Kidney (tissue), 14 donors: ENCODE results near the gene CPVL. TPM values are rescaled to one million over a fixed set of nuclear protein-coding genes. Genes with fewer than 3 reads are reported as not detected.

Experiments
- DNase-seq, 5 donors: peaks; one replicate each; pipeline ENCODE4 v3.0.0-alpha.2; 2013 to 2020
- FAIRE-seq: peaks from 2 replicates; lab custom pipeline; 2012; peaks lifted over from hg19 to GRCh38; lab: Jason Lieb, UNC
- H3K27ac ChIP-seq, 2 donors: one replicate each; pipeline ENCODE4 v1.7.0; 2013; ENCODE audit warnings: low read depth in 2 of 2, low read length in 2 of 2, inconsistent platforms in 1 of 2
- H3K27me3 ChIP-seq: one replicate; pipeline ENCODE4 v1.7.1; 2013; ENCODE audit warnings: low read length, inconsistent platforms; ENCODE audit not compliant: control insufficient read depth, insufficient read depth
- H3K36me3 ChIP-seq, 3 donors: one replicate each; pipeline versions ENCODE4 v1.7.0 to v1.7.1; 2013; ENCODE audit warnings: low read length in 3 of 3, control low read depth in 1 of 3, inconsistent platforms in 1 of 3; ENCODE audit not compliant: insufficient read depth in 3 of 3, control insufficient read depth in 2 of 3
- H3K4me1 ChIP-seq, 3 donors: one replicate each; pipeline versions ENCODE4 v1.7.0 to v1.7.1; 2013; ENCODE audit warnings: low read length in 3 of 3, inconsistent platforms in 1 of 3, low read depth in 1 of 3; ENCODE audit not compliant: control insufficient read depth in 2 of 3, insufficient read depth in 2 of 3
- H3K4me3 ChIP-seq, 3 donors: one replicate each; pipeline versions ENCODE4 v1.7.0 to v1.8.1; 2013; ENCODE audit warnings: low read length in 3 of 3, control low read depth in 1 of 3, inconsistent platforms in 1 of 3
- H3K9ac ChIP-seq, 3 donors: one replicate each; pipeline versions ENCODE4 v1.7.0 to v1.7.1; 2013; ENCODE audit warnings: low read length in 3 of 3, control low read depth in 1 of 3, inconsistent platforms in 1 of 3
- H3K9me3 ChIP-seq, 3 donors: one replicate each; pipeline versions ENCODE4 v1.7.0 to v1.7.1; 2013; ENCODE audit warnings: low read length in 3 of 3, control low read depth in 1 of 3, inconsistent platforms in 1 of 3; ENCODE audit not compliant: control insufficient read depth in 2 of 3, insufficient read depth in 1 of 3
- CTCF ChIP-seq: IDR thresholded peaks from 3 replicates; pipeline ENCODE4 v1.5.1; 2012; ENCODE audit warnings: mild to moderate bottlenecking, moderate library complexity, borderline replicate concordance; ENCODE audit not compliant: insufficient read depth; ENCODE audit errors: extremely low read depth
- intact Hi-C: fragments of 100-400 bp; cut with DNase I; formaldehyde crosslinking; loops from one replicate; pipeline ENCODE4 v1.11.1; 2022
- polyA plus RNA-seq: library from polyadenylated mRNA; stranded (reverse); fragments of 350-450 nt; fragmentation: Illumina TruSeq; extraction: RNeasy Lipid Tissue Mini Kit (QIAGEN cat#74804); gene quantifications from one replicate; pipeline ENCODE4 v1.2.3, GENCODE V29; 2014; ENCODE audit warnings: low read depth, low replicate concordance; ENCODE audit not compliant: insufficient read depth
- total RNA-seq: library from RNA; stranded (reverse); fragmentation: NEBNext Ultra II Directional; extraction: Animal tissue kit (Norgen Biotek cat#: 25700); gene quantifications from one replicate; pipeline ENCODE4 v1.2.1, GENCODE V29; 2021
- donor health status: control.
- donor health status: control.
- donor health status: control.
- donor health status: control.
- donor health status: control.
- donor health status: DM: yes; HTN: yes; CAD: no.
- donor health status: Normal renal cell carcinoma (clear cell type).

Gene CPVL
- total and polyA plus RNA-seq, 2 donors from 2014 or later = 104 to 133 TPM

- no peak overlapping the region for H3K27ac ChIP-seq
- no peak for TF ChIP-seq CTCF
- DNase-seq = no peak
- no peaks in the 10 kb centered on the region for H3K4me1 ChIP-seq
- intact Hi-C loops = no loop called here
- H3K27me3 ChIP-seq = peaks cover 2% of the 10 kb centered on the region
- H3K4me3 ChIP-seq = no peak overlapping the region
- FAIRE-seq = no peak
- H3K36me3 ChIP-seq = no peaks in the 10 kb centered on the region
- no peak overlapping the region for H3K9ac ChIP-seq
- H3K9me3 ChIP-seq = no peaks in the 10 kb centered on the region
Observed at GRCh38 chr7:29192323-29192722, 46.0 kb upstream of the CPVL start.

- Histone ChIP-seq H3K9ac (no peak overlapping the region), H3K4me1 (no peaks in the 10 kb centered on the region), H3K27ac (no peak overlapping the region), H3K4me3 (no peak overlapping the region), H3K9me3 (no peaks in the 10 kb centered on the region), H3K36me3 (no peaks in the 10 kb centered on the region), H3K27me3 (no peaks in the 10 kb centered on the region)
- no peak for TF ChIP-seq CTCF
- intact Hi-C loops = no loop called here
- no peak for FAIRE-seq
- DNase-seq = no peak
Observed at GRCh38 chr7:29190349-29191045, 44.2 kb upstream of the CPVL start.

DNA sequence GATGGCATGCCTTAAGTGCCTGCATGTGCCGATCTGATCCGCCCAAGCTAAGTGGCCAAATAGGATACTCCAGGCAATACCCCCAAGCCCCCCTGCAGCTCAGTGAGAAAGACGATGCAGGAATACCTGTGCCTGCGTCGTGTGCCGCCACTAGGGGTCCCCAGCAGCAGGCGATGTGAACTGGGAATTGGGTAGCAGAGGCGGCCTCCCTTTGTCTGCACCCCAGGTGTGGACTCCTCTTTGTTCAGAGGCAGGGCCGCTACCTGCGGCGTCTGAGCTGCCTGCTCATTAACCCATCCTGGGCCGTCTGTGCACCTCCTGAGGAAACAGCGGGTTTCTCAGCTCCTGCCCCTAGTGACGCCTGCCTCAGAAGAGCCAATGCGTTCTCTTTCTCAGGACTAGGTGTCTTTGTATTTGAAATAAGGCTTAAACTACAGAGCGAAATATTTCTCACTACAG is 43.4 kb upstream of the CPVL start:
- H3K27ac ChIP-seq = no peak overlapping the region
- no peaks in the 10 kb centered on the region for H3K27me3 ChIP-seq
- intact Hi-C loops = loop anchor here (5.0 kb wide), 1 partner anchor 218 kb away; no protein-coding TSS in a partner anchor
- TF ChIP-seq CTCF = peak; percentile 78
- no peaks in the 10 kb centered on the region for H3K9me3 ChIP-seq
- no peaks in the 10 kb centered on the region for H3K36me3 ChIP-seq
- no peak for FAIRE-seq
- no peaks in the 10 kb centered on the region for H3K4me1 ChIP-seq
- peak; percentile 80 to 88 (median 85) for DNase-seq
- H3K9ac ChIP-seq = no peak overlapping the region
- H3K4me3 ChIP-seq = peak overlapping the region in 1 of 3 donors; percentile 31
